HG03342 (cell line): ENCODE measurements around the gene STRA8.
"Not testable (repeated sequence)": the region's sequence is repeated elsewhere in the genome, so short reads cannot be mapped to it uniquely, and the experiment has no call there.

Experiments used
- ATAC-seq: cut with Tn5 transposase; IDR thresholded peaks from one replicate; pipeline ENCODE4 v1.9.1; 2021; ENCODE audit warnings: mild to moderate bottlenecking, moderate library complexity; ENCODE audit not compliant: unreplicated experiment

Gene STRA8

DNA sequence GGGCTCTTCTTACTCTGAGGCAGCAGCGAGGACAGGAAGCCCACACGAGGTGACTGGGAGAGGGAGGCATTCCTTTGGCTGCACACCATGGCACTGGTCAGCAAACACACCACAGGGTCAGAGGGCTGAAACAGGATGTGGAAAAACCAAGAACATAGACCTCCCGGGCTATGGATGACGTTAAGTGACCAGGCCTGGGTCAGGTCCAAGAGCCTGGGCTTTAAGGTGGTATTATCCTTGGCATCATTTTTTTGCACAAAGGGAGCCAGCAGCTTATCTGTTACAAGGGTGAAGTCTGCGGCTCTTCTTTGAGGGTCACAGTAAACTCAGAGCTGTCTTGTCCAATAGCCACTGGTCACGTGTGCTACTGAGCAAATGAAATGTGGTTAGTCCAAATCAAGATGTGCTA lies 29.3 kb upstream of the STRA8 start:
- ATAC-seq, result no peak

- no peak for ATAC-seq
Measured at GRCh38 chr7:135204876-135205275, 28.8 kb upstream of the STRA8 start.

DNA sequence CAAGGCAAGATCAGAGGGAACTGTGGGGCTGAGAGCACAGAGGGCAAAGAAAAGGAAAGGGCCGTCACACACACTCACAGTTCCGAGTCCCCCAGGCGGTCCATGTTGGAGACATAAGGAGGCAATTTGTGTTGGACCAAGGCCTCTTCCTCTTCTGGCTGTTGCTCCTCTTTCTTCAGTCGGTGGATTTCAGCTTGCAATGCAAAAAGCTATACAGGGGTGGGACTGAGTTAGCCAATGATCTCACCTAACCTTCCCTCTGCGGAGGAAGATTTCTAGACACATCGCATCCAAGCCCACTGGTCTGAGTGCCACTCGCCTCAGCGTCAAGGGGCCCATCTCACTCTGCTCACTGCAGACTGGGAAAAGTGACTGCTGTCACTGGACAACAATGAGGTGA lies 27.8 kb upstream of the STRA8 start:
- no peak for ATAC-seq

DNA sequence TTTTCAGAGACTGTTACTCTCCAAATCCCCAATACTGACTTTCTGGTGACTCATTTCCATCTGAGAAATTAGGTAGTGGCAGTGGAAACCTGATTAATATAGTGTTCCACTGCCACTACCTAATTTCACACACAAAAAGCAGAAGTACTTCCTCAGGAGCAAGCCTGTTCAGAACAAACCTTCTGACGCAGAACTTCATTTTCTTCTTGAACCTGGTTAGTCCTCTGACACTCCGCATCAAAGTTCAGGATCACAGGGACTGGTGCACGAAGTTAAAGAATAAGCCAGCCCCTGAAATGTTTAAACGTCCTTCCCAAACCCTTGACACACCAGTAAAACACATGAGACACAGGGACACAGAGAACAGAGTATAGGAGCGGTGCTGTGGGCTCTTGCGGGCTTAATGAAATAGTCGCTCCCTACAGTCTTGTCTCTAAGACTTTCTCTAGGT lies 26.7 kb upstream of the STRA8 start:
- peak; percentile 25 for ATAC-seq

GRCh38 chr7:135207406-135208101 lies 26.1 kb upstream of the STRA8 start:
- no peak for ATAC-seq

GRCh38 chr7:135208102-135208793 lies 25.4 kb upstream of the STRA8 start:
- ATAC-seq, result no peak

DNA sequence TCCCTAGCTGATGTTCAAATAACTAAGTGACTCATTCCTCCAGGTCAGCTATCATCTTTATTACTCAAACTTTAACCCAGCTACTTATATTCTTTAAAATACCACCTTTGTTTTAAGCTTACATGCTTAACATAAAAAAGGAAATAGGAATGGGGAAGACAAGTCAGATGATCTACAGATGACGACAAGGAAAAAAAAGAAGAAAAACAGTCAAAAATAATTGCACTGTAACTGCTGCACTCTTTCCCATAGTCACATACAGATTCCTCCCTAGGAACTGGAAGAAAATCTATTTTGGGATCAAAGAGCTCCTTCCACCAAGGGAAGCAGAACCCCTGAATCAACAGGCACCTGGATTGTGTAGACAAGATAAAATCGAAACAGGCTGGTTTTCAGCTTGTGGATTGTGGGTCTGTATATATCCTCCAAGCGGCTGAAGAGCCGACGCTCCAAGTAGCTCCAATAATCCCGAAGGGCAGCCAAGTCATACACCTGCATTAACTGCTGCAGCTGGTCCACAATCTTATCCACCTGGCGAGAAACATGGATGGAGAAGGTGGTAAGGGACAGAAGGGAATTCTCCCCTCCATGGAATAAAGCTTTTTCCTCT lies 24.3 kb upstream of the STRA8 start:
- ATAC-seq, result no peak

- ATAC-seq, result peak; percentile 0
Measured at GRCh38 chr7:135210888-135211178, 22.8 kb upstream of the STRA8 start.

DNA sequence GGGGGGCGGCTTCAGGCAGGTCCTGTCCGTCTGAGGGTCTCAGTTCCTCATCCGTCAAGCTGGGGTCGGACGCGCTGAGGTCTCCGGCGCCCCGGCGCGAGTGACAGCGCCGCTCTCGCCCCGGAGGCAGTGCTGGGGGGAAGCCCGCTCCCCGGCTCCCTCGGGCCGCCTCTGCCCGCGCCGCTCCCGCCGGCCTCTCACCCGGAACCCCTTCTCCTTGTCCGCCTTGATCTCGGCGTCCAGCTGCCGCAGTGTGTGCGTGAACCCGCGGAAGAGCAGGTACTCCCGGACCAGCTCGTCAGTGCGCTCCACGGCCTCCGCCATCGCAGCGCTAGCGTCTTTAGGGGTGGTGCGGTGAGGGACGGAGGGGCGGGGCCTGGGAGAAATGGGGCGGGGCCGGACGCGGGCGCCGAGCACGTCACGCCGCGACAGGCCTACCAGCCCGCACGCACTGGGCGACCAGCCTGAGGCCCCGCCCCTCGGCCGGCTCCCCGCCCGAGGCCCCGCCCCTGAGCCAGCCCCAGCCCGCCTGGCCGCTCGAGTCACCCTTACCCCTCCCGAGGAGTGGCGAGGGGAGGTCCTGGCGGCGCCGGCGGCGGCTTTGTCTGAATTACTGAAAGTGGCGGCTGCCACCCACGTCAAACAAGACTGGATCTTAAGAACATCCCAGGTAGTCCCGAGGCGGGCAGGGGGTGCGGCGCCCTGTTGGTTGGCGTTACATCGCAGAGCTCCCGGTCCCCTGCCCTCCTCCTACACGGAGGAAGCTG lies 22.3 kb upstream of the STRA8 start, which contains the start of gene WDR91:
Gene WDR91, minus strand, starts transcription at position 348 of the 767 bp plus-strand sequence. Its CDS starts 24 bp downstream, at position 324.
- ATAC-seq, result peak; percentile 81

GRCh38 chr7:135211946-135212685 lies 21.5 kb upstream of the STRA8 start:
- not testable (repeated sequence) for ATAC-seq

- ATAC-seq, result no peak
Measured at GRCh38 chr7:135213831-135214230, 19.8 kb upstream of the STRA8 start.

DNA sequence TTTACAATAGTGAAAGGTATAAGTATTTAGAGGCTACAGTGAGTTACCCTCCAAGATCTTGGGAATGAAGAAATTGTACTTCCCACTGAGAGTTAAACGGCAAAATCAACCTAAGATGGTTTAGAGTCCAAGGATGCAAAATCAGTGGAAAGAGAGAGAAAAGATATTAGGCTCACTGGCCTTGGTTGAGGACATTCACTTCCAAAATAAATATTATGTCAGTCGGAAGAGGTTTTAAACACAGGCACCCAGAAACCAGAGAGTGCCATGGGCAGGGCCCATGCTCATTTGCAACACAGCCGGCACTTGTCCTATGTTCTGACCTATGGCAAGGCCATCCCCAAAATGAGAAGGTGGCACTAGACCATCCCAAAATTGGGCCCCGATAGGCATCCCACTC lies 18.5 kb upstream of the STRA8 start:
- ATAC-seq, result no peak

DNA sequence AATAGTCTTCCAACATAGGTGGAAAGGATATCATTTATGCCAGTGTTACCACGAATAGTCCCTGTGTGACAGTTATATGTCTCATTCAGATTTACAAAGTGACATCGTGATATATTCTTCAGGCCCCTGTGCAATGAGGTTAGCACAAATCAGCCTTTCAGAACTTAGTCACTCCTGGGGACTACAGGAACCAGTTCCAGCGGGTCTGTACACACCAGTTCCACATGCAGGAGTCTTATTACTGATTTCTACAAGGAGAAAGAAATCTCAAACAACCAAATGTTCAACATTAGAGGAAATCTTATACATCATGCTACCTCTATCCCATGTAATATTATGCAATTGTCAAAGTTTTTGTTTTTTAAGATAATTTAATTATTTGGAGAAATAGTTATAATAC lies 17.9 kb upstream of the STRA8 start:
- no peak for ATAC-seq

- no peak for ATAC-seq
Measured at GRCh38 chr7:135217645-135218509, 15.8 kb upstream of the STRA8 start.

DNA sequence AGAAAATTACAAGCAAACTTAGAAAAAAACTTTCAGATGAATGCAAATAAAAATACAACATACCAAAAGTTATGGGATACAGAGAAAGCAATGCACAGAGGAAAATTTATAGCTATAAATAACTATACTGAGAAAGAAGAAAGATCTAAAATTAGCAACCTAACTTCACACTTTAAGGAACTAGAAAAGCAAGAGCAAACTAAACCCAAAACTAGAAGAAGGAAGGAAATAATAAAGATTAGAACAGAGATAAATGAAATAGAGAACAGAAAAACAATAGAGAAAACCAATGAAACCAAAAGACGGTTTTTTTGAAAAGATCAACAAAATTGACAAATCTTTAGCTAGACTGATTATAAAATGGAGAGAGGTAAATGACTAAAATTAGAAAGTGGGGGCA lies 9.6 kb upstream of the STRA8 start:
- no peak for ATAC-seq

- ATAC-seq, result no peak
Measured at GRCh38 chr7:135231686-135232085, 2.0 kb upstream of the STRA8 start.

GRCh38 chr7:135232087-135232486 lies 1.6 kb upstream of the STRA8 start:
- no peak for ATAC-seq

- no peak for ATAC-seq
Measured at GRCh38 chr7:135232720-135233119, 918 bp upstream of the STRA8 start.

- ATAC-seq, result not testable (repeated sequence)
Measured at GRCh38 chr7:135234095-135234494, 457 bp downstream of the STRA8 start.

- ATAC-seq, result no peak
Measured at GRCh38 chr7:135234727-135235126, 1.1 kb downstream of the STRA8 start.
